Measurements from ENCODE around the gene OTULINL. TPM values are rescaled to one million over a fixed set of nuclear protein-coding genes. Genes with fewer than 3 reads are reported as not detected.
A peak's percentile ranks its signal among the peaks of the same experiment; 100 is the strongest.

The OTULINL gene
- total and polyA plus RNA-seq, 2 experiments from 2014 or later, result 0.27 to 0.95 TPM

GRCh38 chr5:14611737-14612136, 30.1 kb downstream of the OTULINL start:
- TF ChIP-seq CTCF (IDR thresholded peaks at IDR 0.05; ENCODE audit: low read depth, low read length), result no peak
- Histone ChIP-seq H3K4me1 (ENCODE audit: low read depth) (no peaks in the 10 kb centered on the region), H3K36me3 (no peaks in the 10 kb centered on the region), H3K4me3 (no peak overlapping the region), H3K27me3 (no peaks in the 10 kb centered on the region), H3K9me3 (ENCODE audit: low read depth) (no peaks in the 10 kb centered on the region), H3K27ac (no peak overlapping the region)
- DNase-seq (ENCODE audit: low read depth in 1 of 2, low spot score in 1 of 2), result no peak

- H3K9me3 ChIP-seq (ENCODE audit: low read depth), result no peaks in the 10 kb centered on the region
- no peak for TF ChIP-seq CTCF (IDR thresholded peaks at IDR 0.05; ENCODE audit: low read depth, low read length)
Observed at GRCh38 chr5:14614490-14614889, 32.9 kb downstream of the OTULINL start.

GRCh38 chr5:14615365-14615764, 33.8 kb downstream of the OTULINL start:
- Histone ChIP-seq H3K4me1 (ENCODE audit: low read depth) (no peaks in the 10 kb centered on the region), H3K4me3 (no peak overlapping the region), H3K9me3 (ENCODE audit: low read depth) (no peaks in the 10 kb centered on the region), H3K36me3 (no peaks in the 10 kb centered on the region), H3K27ac (no peak overlapping the region), H3K27me3 (no peaks in the 10 kb centered on the region)
- TF ChIP-seq CTCF (IDR thresholded peaks at IDR 0.05; ENCODE audit: low read depth, low read length), result no peak
- DNase-seq (ENCODE audit: low read depth in 1 of 2, low spot score in 1 of 2), result no peak

More at GRCh38 chr5:14614490-14614889, 32.9 kb downstream of the OTULINL start:
- Histone ChIP-seq H3K4me3 (no peak overlapping the region), H3K4me1 (ENCODE audit: low read depth) (no peaks in the 10 kb centered on the region), H3K27me3 (no peaks in the 10 kb centered on the region), H3K27ac (no peak overlapping the region), H3K36me3 (no peaks in the 10 kb centered on the region)
- no peak for DNase-seq (ENCODE audit: low read depth in 1 of 2, low spot score in 1 of 2)

- TF ChIP-seq CTCF (IDR thresholded peaks at IDR 0.05; ENCODE audit: low read depth, low read length), result no peak
- no peaks in the 10 kb centered on the region for H3K36me3 ChIP-seq
Observed at GRCh38 chr5:14617441-14617840, 35.8 kb downstream of the OTULINL start.

GRCh38 chr5:14627270-14627669, 45.7 kb downstream of the OTULINL start:
- Histone ChIP-seq H3K36me3 (no peaks in the 10 kb centered on the region), H3K4me1 (ENCODE audit: low read depth) (no peaks in the 10 kb centered on the region), H3K27ac (no peak overlapping the region), H3K4me3 (no peak overlapping the region), H3K27me3 (no peaks in the 10 kb centered on the region), H3K9me3 (ENCODE audit: low read depth) (no peaks in the 10 kb centered on the region)
- DNase-seq (ENCODE audit: low read depth in 1 of 2, low spot score in 1 of 2), result no peak
- no peak for TF ChIP-seq CTCF (IDR thresholded peaks at IDR 0.05; ENCODE audit: low read depth, low read length)

More at GRCh38 chr5:14617441-14617840, 35.8 kb downstream of the OTULINL start:
- Histone ChIP-seq H3K9me3 (ENCODE audit: low read depth) (no peaks in the 10 kb centered on the region), H3K4me1 (ENCODE audit: low read depth) (no peaks in the 10 kb centered on the region), H3K4me3 (no peak overlapping the region), H3K27ac (no peak overlapping the region), H3K27me3 (no peaks in the 10 kb centered on the region)
- DNase-seq (ENCODE audit: low read depth in 1 of 2, low spot score in 1 of 2), result no peak

- no peaks in the 10 kb centered on the region for H3K36me3 ChIP-seq
- H3K27ac ChIP-seq, result no peak overlapping the region
- H3K27me3 ChIP-seq, result no peaks in the 10 kb centered on the region
- DNase-seq (ENCODE audit: low read depth in 1 of 2, low spot score in 1 of 2), result peak; percentile 71 to 80
- no peaks in the 10 kb centered on the region for H3K9me3 ChIP-seq (ENCODE audit: low read depth)
- no peak overlapping the region for H3K4me3 ChIP-seq
- no peak for TF ChIP-seq CTCF (IDR thresholded peaks at IDR 0.05; ENCODE audit: low read depth, low read length)
- no peaks in the 10 kb centered on the region for H3K4me1 ChIP-seq (ENCODE audit: low read depth)
Observed at GRCh38 chr5:14628346-14628745, 46.8 kb downstream of the OTULINL start.

All from cardiac muscle cell (in vitro differentiated cells and primary cell).